GM12892 (cell line): Measurements from ENCODE around the gene FNDC11.

ENCODE experiments used
- POLR2A ChIP-seq: IDR thresholded peaks from 2 replicates; pipeline ENCODE4 v1.6.1; 2011; ENCODE audit warnings: low read depth, low read length, control low read depth
- TAF1 ChIP-seq: IDR thresholded peaks from 2 replicates; pipeline ENCODE4 v1.6.1; 2011; ENCODE audit warnings: low read depth, mild to moderate bottlenecking, control low read depth, low read length, borderline replicate concordance

GRCh38 chr20:63586797-63587196 is 32.8 kb downstream of the FNDC11 start:
- TF ChIP-seq TAF1 (no peak), POLR2A (no peak)
